GM23248 (cell line): Measurements from ENCODE around the gene AGA. TPM values are rescaled to one million over a fixed set of nuclear protein-coding genes. Genes with fewer than 3 reads are reported as not detected.
A peak's percentile ranks its signal among the peaks of the same experiment; 100 is the strongest.

Experiments used
- DNase-seq: peaks from one replicate; pipeline ENCODE4 v3.0.0-alpha.2; 2015
- H2AFZ ChIP-seq: fragments of 200-600 bp; sonication (generic); 2 replicates; pipeline ENCODE4 v1.6.1; 2016; ENCODE audit warnings: antibody characterized with exemption
- H3F3A ChIP-seq: fragments of 200-600 bp; sonication (generic); 2 replicates; pipeline ENCODE4 v1.6.1; 2016; ENCODE audit warnings: mild to moderate bottlenecking, antibody characterized with exemption, mixed run types; ENCODE audit not compliant: insufficient read depth
- H3K27ac ChIP-seq: fragments of 200-600 bp; sonication (generic); 2 replicates; pipeline ENCODE4 v1.5.1; 2016; ENCODE audit warnings: mild to moderate bottlenecking
- H3K27me3 ChIP-seq: fragments of 200-600 bp; sonication (generic); replicated peaks from 2 replicates; pipeline ENCODE4 v1.6.1; 2016; ENCODE audit warnings: mild to moderate bottlenecking; ENCODE audit not compliant: insufficient read depth
- H3K36me3 ChIP-seq: fragments of 200-600 bp; sonication (generic); 2 replicates; pipeline ENCODE4 v1.6.1; 2016; ENCODE audit warnings: low read depth, mild to moderate bottlenecking
- H3K4me1 ChIP-seq: fragments of 200-600 bp; sonication (generic); 2 replicates; pipeline ENCODE4 v1.6.1; 2016; ENCODE audit warnings: mild to moderate bottlenecking; ENCODE audit not compliant: insufficient read depth
- H3K4me2 ChIP-seq: fragments of 200-600 bp; sonication (generic); one replicate; pipeline ENCODE4 v1.6.1; 2016; ENCODE audit warnings: mild to moderate bottlenecking; ENCODE audit not compliant: unreplicated experiment
- H3K4me3 ChIP-seq: fragments of 200-600 bp; sonication (generic); 2 replicates; pipeline ENCODE4 v1.5.1; 2016; ENCODE audit warnings: mild to moderate bottlenecking
- H3K79me2 ChIP-seq: fragments of 200-600 bp; sonication (generic); 2 replicates; pipeline ENCODE4 v1.6.1; 2016; ENCODE audit warnings: mild to moderate bottlenecking; ENCODE audit not compliant: insufficient read depth
- H3K9ac ChIP-seq: fragments of 200-600 bp; sonication (generic); 2 replicates; pipeline ENCODE4 v1.6.1; 2016; ENCODE audit warnings: mild to moderate bottlenecking
- H3K9me2 ChIP-seq: fragments of 200-600 bp; sonication (generic); 2 replicates; pipeline ENCODE4 v1.6.1; 2016; ENCODE audit warnings: mixed run types, mild to moderate bottlenecking, moderate library complexity; ENCODE audit not compliant: insufficient read depth
- H3K9me3 ChIP-seq: fragments of 200-600 bp; sonication (generic); one replicate; pipeline ENCODE4 v1.6.1; 2017; ENCODE audit warnings: low read depth
- H4K20me1 ChIP-seq: fragments of 200-600 bp; sonication (generic); 2 replicates; pipeline ENCODE4 v1.6.0; 2016; ENCODE audit not compliant: insufficient read depth
- EZH2 ChIP-seq: fragments of 200-600 bp; sonication (generic); IDR thresholded peaks from 2 replicates; pipeline ENCODE4 v1.6.1; 2018; ENCODE audit warnings: antibody characterized with exemption, mild to moderate bottlenecking; ENCODE audit not compliant: insufficient read depth, poor library complexity, severe bottlenecking
- EZH2phosphoT487 ChIP-seq: fragments of 200-600 bp; sonication (generic); IDR thresholded peaks from 2 replicates; pipeline ENCODE4 v1.6.1; 2018; ENCODE audit warnings: antibody characterized with exemption, moderate library complexity, mild to moderate bottlenecking, low read depth; ENCODE audit not compliant: insufficient read depth
- WGBS, 2 experiments: methylation state at CpG; one replicate each; pipeline ENCODE4 v1.1.6; 2015 to 2017; ENCODE audit warnings: low lambda C conversion rate in 2 of 2, low coverage in 1 of 2; ENCODE audit errors: missing lambda C conversion rate in 2 of 2; 5-methylcytosine and 5-hydroxymethylcytosine counted together
- in situ Hi-C: fragments of 300-500 bp; cut with MboI; formaldehyde crosslinking; loops from 2 replicates; pipeline ENCODE4 v1.15.0; 2020
- polyA plus RNA-seq: library from polyadenylated mRNA; unstranded; fragments of >200 nt; fragmentation: Nextera tagmentation; extraction: Ambion mirVana; gene quantifications from 2 replicates; pipeline ENCODE4 v1.2.1, GENCODE V29; 2016
- total RNA-seq: library from RNA; depleted of rRNA; stranded (reverse); fragments of >200 nt; shearing (Covaris generic); gene quantifications from 2 replicates; pipeline ENCODE4 v1.2.3, GENCODE V29; 2014

Gene AGA
- total and polyA plus RNA-seq, 2 experiments from 2014 or later, result 45.9 to 60.2 TPM

- H3K27me3 ChIP-seq, result no peaks in the 10 kb centered on the region
- H4K20me1 ChIP-seq, result no peaks in the 10 kb centered on the region
- no peak overlapping the region for H2AFZ ChIP-seq
- H3K4me2 ChIP-seq, result no peak overlapping the region
- H3F3A ChIP-seq, result peaks cover 56% of the 10 kb centered on the region
- no peaks in the 10 kb centered on the region for H3K79me2 ChIP-seq
- TF ChIP-seq EZH2phosphoT487 (no peak), EZH2 (no peak)
- H3K4me3 ChIP-seq, result no peak overlapping the region
- H3K9me2 ChIP-seq, result no peaks in the 10 kb centered on the region
- H3K36me3 ChIP-seq, result no peaks in the 10 kb centered on the region
- peaks cover 72% of the 10 kb centered on the region for H3K4me1 ChIP-seq
- no peak overlapping the region for H3K27ac ChIP-seq
- H3K9me3 ChIP-seq, result no peaks in the 10 kb centered on the region
- no peak overlapping the region for H3K9ac ChIP-seq
- DNase-seq, result no peak
- in situ Hi-C loops, result no loop called here
Observed at GRCh38 chr4:177482367-177482766, 40.1 kb upstream of the AGA start.

GRCh38 chr4:177480795-177481194 is 38.6 kb upstream of the AGA start:
- Histone ChIP-seq H3K9me2 (no peaks in the 10 kb centered on the region), H3K27me3 (no peaks in the 10 kb centered on the region), H3K4me3 (no peak overlapping the region), H3K9me3 (no peaks in the 10 kb centered on the region), H3K9ac (no peak overlapping the region), H3K27ac (peak overlapping the region; percentile 40), H3F3A (peaks cover 52% of the 10 kb centered on the region), H3K4me1 (peaks cover 66% of the 10 kb centered on the region), H3K79me2 (no peaks in the 10 kb centered on the region), H4K20me1 (no peaks in the 10 kb centered on the region), H2AFZ (peak overlapping the region; percentile 31), H3K36me3 (no peaks in the 10 kb centered on the region), H3K4me2 (no peak overlapping the region)
- in situ Hi-C loops, result no loop called here
- TF ChIP-seq EZH2phosphoT487, result no peak
- TF ChIP-seq EZH2, result no peak
- DNase-seq, result peak; percentile 51
- 11 to 21% methylated on average over 2 of the region's 2 CpGs for whole genome bisulfite sequencing, 2 experiments

GRCh38 chr4:177479063-177479462 is 36.8 kb upstream of the AGA start:
- DNase-seq, result no peak
- no peak overlapping the region for H3K9ac ChIP-seq
- H3K4me2 ChIP-seq, result no peak overlapping the region
- peaks cover 37% of the 10 kb centered on the region for H3F3A ChIP-seq
- no peaks in the 10 kb centered on the region for H4K20me1 ChIP-seq
- H3K27ac ChIP-seq, result 0 out of 2 replicates have a peak overlapping the region, but pooled peaks have one; percentile 3
- 65 to 68% methylated on average over 4 of the region's 4 CpGs for WGBS, 2 experiments
- no peaks in the 10 kb centered on the region for H3K27me3 ChIP-seq
- no peaks in the 10 kb centered on the region for H3K9me3 ChIP-seq
- no peaks in the 10 kb centered on the region for H3K9me2 ChIP-seq
- no peaks in the 10 kb centered on the region for H3K36me3 ChIP-seq
- peaks cover 48% of the 10 kb centered on the region for H3K4me1 ChIP-seq
- no peak overlapping the region for H3K4me3 ChIP-seq
- in situ Hi-C loops, result no loop called here
- TF ChIP-seq EZH2phosphoT487 (no peak), EZH2 (no peak)
- H2AFZ ChIP-seq, result peak overlapping the region; percentile 57; the same call in 1 of the 2 replicates
- no peaks in the 10 kb centered on the region for H3K79me2 ChIP-seq

- in situ Hi-C loops, result no loop called here
- no peak for DNase-seq
- Histone ChIP-seq H3K36me3 (no peaks in the 10 kb centered on the region), H4K20me1 (no peaks in the 10 kb centered on the region), H3K9ac (no peak overlapping the region), H3K4me3 (no peak overlapping the region), H3K27me3 (no peaks in the 10 kb centered on the region), H3F3A (peaks cover 32% of the 10 kb centered on the region), H3K27ac (0 out of 2 replicates have a peak overlapping the region, but pooled peaks have one; percentile 3), H3K79me2 (no peaks in the 10 kb centered on the region), H3K4me2 (peak overlapping the region; percentile 11), H3K4me1 (peaks cover 43% of the 10 kb centered on the region), H3K9me3 (no peaks in the 10 kb centered on the region), H2AFZ (peak overlapping the region; percentile 57), H3K9me2 (no peaks in the 10 kb centered on the region)
- TF ChIP-seq EZH2, result no peak
- no peak for TF ChIP-seq EZH2phosphoT487
- WGBS, 2 experiments, result 38 to 40% methylated on average over 2 of the region's 2 CpGs
Observed at GRCh38 chr4:177478496-177478895, 36.3 kb upstream of the AGA start.

- in situ Hi-C loops, result no loop called here
- Histone ChIP-seq H3K9ac (no peak overlapping the region), H3K9me3 (no peaks in the 10 kb centered on the region), H3K4me1 (peaks cover 18% of the 10 kb centered on the region), H3F3A (peaks cover 10% of the 10 kb centered on the region; the same call in 1 of the 2 replicates), H3K9me2 (no peaks in the 10 kb centered on the region), H2AFZ (no peak overlapping the region), H4K20me1 (no peaks in the 10 kb centered on the region), H3K79me2 (no peaks in the 10 kb centered on the region), H3K36me3 (no peaks in the 10 kb centered on the region), H3K27ac (no peak overlapping the region), H3K4me2 (no peak overlapping the region), H3K4me3 (no peak overlapping the region), H3K27me3 (no peaks in the 10 kb centered on the region)
- TF ChIP-seq EZH2 (no peak), EZH2phosphoT487 (no peak)
- 60 to 83% methylated on average over 1 of the region's 1 CpG for WGBS, 2 experiments
- no peak for DNase-seq
Observed at GRCh38 chr4:177473991-177474390, 31.8 kb upstream of the AGA start.
